Hematopoietic multipotent progenitor cell treated with erythropoietin and hydrocortisone succinate and interleukin-3 and kit ligand, for 4 days (in vitro differentiated cells): ENCODE measurements around the gene DRAP1.
"Not testable (repeated sequence)": the region's sequence is repeated elsewhere in the genome, so short reads cannot be mapped to it uniquely, and the experiment has no call there.

ENCODE experiments used
- DNase-seq: peaks from one replicate; pipeline ENCODE4 v3.0.0-alpha.2; 2015

The DRAP1 gene

DNA sequence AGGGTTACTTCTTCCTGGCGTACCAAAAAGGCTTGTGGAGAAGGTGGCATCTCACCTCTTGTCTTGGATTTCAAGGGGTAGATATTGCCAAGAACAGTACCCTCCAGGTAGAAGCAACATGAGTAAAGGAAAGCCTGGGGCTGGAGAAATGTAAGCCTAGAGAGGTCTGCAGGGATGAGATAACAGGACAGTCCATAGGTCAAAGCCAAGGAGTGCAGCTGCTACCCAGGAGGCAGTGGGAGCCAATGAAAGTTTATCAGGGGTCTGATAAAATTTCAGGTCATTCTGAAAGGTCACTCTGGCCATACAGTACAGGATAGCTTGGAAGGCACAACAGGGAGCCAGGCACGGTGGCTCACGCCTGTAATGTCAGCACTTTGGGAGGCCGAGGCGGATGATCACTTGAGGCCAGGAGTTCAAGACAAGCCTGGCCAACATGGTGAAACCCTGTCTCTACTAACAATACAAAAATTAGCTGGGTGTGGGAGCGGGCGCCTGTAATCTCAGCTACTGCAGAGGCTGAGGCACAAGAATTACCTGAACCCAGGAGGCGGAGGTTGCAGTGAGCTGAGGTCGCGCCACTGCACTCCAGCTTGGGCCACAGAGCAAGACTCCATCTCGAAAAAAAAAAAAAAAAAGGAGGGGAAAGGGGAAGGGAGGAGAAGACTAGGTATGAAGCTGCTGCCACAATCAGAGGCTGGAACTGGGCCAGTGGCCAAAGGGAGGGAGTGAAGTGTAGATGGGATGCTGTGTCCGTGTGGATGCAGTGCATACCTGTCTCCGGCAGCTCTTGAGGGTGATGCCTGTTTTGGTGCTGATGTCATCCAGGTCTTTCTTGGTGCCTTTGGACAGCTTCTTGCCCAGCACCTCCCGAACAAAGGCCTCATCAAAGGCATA lies 32.2 kb upstream of the DRAP1 start:
- DNase-seq: no peak

GRCh38 chr11:65887723-65888162 lies 31.5 kb upstream of the DRAP1 start:
- no peak for DNase-seq

DNA sequence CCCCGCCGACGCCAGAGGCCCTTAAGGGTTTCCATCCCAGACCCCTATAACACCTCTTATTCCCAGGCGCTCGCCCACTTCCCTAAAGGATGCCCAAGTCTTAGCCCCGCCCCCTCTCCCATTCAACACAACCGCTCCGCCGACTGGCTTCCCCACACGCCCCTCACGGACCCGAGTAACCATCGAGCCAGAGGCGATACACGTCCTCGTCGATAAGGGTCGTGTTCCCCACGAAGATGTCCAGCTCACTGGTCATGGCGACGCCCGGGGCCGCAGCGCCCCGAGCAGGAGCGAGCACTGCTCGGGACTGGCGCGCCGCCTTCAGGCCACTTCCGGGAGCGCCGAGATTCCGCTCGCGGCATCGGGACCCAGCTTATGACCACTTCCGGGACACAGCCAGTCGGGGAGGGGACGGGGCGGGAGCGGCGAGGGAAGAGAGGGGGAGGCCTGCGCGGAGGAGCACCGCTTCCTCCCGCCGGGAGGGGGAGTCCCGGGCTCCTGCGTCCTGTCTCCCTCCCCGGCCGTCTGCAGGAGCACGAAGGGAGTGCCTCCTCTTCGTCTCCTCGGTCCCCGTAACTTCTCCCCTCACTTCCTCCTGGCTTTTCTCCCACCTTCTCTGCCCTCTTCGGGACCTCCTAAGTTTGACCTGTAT lies 30.9 kb upstream of the DRAP1 start, which contains the start of gene FIBP:
Gene FIBP (minus strand): TSS at position 309 of the 652 bp plus-strand sequence. CDS start 53 bp downstream, at position 256.
- DNase-seq: peak; percentile 99

- peak; percentile 98 for DNase-seq
These were observed 28.7 kb upstream of the DRAP1 start, which contains the start of gene CCDC85B for GRCh38 chr11:65890324-65891218. TSS of gene CCDC85B (plus strand) at chr11:65890673. CDS start at chr11:65890784, 111 bp downstream.

- peak; percentile 77 for DNase-seq
These were observed 27.7 kb upstream of the DRAP1 start for GRCh38 chr11:65891219-65892136.

DNA sequence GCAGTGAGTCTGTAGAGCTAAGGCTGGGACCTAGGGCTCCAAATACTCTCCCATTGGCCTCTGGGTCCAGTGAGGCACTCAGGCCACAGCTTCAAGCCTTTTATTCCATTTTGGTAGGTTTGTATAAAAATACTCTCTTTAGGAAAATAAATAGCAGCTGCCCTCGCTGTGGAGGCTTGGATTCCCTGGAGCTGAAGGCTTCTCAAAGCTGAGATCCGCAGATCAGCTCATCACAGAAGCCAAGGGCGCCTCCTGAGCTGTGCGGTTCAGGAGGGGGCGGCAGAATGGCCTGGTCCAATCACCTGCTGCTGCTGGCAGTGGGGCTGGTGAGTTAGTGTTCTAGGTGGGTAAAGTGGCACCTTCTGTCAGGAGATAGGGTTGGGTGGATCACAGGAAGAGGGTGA lies 27.1 kb upstream of the DRAP1 start:
- DNase-seq: not testable (repeated sequence)

DNA sequence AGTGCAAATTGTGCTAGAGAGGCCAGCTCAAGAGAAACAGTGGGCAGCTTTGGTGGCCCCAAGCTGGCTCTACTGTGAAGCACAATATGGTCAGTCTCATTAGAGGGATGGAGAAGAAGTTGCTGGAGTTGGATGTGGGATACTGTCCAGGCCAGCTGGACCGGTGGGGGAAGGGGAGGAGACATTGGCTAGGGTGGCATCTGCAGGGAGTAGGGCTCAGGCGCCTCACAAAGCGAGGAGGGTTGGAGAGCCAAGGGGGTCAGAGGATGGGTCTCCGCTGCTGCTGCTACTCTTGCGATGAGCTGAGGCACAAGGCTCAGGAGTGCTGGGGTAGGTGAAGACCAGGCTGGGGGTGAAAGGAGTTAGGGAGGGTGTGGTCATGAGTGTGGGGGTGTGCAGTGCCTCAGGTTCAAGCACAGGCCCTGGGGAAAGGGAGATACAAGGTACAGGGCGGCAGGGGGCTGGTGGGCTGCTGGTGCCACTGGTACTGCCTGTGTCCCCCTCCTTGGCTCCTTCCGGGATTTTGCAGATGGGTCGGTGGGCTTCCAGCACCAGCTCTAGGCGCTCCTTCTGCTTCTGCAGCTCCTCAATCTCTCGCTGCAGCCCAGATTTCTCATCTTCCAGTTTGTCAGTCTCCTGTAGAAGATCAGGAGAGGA lies 26.4 kb upstream of the DRAP1 start:
- no peak for DNase-seq

DNA sequence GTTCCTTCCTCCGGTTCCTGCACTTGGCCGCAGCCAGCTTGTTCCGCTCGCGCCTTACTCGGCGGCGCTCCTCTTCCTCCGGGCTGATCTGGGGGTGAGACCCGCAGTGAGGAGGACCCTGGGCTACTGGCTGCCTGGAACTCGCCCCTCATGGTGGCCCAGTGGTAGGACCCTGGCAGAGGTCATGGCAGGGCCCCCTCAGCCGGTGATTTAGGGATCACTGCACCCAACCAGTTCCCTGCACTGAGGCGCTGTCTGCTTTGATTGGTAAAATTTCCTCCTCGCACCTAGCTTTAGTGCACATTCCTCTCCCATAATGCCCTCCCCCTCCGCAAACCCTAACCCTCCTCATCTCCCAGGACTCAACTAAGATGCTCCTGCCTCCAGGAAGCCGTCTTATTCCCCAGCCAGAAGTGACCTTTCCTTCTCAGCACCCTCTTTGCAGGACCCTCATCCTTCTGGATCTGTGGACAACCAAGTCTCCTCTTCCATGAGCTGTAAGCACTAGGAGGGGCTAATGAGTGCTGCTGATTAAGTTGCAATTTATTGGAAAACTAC lies 25.1 kb upstream of the DRAP1 start:
- peak; percentile 69 for DNase-seq

GRCh38 chr11:65895482-65895981 lies 23.7 kb upstream of the DRAP1 start:
- DNase-seq: no peak

GRCh38 chr11:65896034-65896999 lies 22.9 kb upstream of the DRAP1 start:
- no peak for DNase-seq

- no peak for DNase-seq
These were observed 22.2 kb upstream of the DRAP1 start for GRCh38 chr11:65897020-65897471.

DNA sequence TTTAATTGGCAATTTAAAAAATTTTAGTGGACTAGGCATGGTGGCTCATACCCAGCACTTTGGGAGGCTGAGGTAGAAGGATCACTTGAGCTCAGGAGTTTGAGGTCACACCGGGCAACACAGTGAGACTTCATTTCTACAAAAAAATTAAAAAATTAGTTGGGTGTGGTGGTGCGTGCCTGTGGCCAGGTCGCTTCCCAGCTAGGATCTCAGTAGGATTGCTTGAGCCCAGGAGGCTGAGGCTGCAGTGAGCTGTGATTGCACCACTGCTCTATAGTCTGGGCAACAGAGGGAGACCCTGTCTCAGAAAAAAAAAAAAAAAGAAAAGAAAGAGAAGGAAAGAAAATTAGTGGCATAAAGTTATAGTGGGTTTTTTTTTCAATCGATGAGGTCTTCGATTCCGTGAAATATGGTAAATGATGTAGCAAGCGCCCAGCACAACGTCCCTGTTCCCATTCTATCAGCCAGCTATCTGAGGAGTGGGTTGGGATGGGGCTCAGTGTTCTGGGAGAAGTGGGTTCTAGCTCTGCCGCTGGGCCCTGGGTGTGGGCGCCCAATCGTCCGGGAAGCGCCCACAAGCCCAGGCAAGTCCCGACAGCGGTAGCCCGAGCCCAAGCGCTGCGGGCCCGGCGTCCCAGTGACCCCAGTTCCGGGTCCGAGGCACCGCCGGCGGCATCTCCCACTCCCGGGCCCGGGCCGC lies 20.4 kb upstream of the DRAP1 start:
- no peak for DNase-seq

- DNase-seq: peak; percentile 88
These were observed 19.7 kb upstream of the DRAP1 start for GRCh38 chr11:65899356-65900124.

GRCh38 chr11:65900125-65900898 lies 18.9 kb upstream of the DRAP1 start, which contains the start of gene FOSL1:
TSS of gene FOSL1 (minus strand) at chr11:65900388. CDS start at chr11:65900339, 49 bp downstream.
- peak; percentile 95 for DNase-seq

GRCh38 chr11:65900899-65901180 lies 18.4 kb upstream of the DRAP1 start:
- DNase-seq: no peak

GRCh38 chr11:65903068-65903481 lies 16.2 kb upstream of the DRAP1 start:
- no peak for DNase-seq

DNA sequence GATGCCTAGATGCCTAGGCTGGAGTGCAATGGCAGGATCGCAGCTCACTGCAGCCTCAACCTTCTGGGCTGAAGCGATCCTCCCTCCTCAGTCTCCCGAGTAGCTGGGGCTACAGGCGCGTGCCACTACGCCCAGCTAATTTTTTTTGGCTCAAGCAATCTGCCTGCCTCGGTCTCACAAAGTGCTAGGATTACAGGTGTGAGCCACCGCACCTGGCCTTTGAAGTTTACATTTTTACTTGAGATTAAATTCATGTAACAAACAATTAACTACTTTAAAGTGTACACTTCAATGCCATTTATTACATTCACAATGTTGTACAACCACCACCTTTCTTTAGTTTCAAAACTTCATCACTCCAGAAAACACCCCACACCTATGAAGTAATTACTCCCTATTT lies 15.5 kb upstream of the DRAP1 start:
- DNase-seq: no peak
